ENCODE results near the gene SLC5A3.

Gene SLC5A3

DNA sequence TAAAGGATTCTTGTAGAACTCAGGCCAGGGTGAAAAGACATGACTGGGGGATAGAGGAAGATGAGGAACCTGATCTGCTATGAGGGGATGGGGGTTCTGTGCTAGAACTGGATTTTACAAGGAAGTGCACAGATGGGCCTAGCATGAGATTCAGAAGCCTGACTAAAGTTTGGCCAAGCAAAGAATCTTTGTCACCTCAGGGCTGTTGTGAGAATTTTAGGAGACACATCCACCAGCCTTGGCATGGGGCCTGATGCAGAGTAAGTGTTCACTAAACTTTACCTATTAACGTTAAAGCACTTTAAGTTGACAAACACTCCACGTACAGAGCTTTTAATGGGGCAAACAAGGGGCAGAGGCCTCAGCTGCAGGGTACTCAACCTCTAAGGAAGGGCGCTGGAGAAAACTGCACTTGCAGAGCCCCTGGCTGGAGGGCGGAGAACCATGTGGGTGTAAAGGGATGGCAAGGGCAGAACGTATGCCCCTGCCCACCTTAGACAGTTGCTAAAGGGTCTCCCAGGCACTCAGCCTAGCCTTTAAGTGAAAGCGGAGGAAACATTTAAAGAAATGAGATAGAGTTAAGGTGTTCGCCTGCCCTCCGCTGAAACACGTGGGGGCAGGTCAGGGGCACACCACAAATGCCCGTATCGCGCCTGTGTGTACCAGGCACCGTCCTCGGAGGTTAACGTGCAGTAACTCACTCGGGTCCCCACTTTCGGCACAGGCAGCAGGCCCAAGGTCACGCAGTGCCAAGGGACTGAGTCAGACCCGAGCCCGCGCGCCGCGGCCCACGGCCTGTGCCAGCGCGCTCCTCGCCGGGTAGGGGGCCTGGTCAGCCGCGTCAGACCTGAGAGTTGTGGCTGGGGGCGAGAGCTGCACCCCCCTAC lies 990 bp upstream of the SLC5A3 start:
- no peak for DNase-seq

- DNase-seq, result no peak
Measured at GRCh38 chr21:34073749-34074282, 438 bp downstream of the SLC5A3 start.

- DNase-seq, result no peak
Measured at GRCh38 chr21:34074283-34075090, 1.1 kb downstream of the SLC5A3 start.

DNA sequence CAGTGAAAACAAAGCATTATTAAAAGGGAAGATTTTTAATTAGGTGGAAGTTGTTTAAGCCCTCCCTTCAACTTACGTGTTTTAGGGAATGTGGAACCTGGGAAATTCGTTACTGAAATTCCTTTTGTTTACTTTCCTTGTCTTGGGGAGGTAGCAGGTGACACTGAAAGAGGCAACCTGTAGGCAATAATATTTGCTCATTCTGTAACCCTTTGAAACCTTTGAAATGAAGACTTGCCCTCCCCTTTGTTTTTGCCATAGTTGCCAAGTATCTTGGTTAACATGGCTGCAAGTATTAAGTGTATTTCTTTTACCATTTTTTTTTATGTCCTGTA lies 1.7 kb downstream of the SLC5A3 start:
- no peak for DNase-seq

DNA sequence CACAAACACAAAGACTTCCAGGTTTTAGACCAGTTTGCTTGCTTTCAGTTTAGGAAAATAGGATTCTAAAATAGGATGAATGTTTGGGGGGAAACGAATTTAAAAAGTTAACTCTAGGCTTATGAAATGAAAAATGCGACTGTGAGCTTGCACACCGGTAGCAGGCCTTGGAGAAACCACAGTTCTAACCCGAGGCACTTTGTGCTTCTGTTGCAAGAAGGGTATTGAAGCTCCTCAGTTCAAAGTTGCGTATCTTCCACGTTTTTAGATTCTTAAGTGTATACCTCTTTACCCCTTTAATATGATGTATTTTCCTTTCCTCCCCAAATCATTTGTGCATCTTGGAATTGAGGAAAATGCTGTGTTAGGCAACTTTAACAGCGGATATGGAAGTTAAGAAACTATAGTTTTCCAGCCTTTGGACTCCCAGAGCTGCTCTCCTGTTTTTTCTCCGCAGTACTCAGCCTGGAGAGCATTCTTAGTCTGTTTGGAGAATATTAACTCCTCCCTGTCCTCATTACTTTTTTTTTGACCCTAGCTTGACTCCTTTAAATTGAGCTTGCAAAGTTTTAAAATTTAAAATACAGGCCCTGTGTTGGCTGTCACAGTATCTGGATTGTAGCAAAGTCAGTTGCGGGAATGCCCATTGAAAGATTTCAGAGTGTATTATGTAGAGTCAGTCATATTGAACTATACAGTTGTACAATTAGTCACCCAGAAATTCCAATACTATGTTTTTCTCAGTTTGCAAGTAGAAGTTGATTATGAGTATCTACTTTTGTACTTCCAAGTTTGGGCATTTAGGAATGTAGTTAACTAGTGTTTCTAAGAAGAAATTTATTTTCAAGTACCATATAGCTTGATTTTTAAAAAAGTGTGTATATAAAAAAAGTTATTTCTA lies 2.6 kb downstream of the SLC5A3 start:
- no peak for DNase-seq

DNA sequence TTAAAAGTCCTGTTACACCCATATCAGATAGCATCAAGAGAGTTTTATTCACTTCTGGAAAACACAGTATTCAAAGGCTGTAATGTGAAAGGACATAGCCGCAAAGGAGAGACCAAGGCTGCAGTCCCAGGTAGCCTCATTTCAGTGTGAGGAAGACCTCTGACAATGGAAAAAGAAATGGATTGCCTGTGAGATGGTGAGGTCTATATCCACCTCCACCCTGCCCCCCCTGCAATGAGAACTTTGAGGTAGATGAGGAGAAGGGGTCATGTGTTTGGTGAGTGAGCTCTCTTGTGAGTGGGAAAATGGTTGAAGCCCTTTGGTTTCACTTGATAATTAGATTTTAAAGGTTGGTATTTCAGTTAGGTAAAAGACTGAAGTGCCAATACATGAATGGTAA lies 3.5 kb downstream of the SLC5A3 start:
- DNase-seq, result no peak

DNA sequence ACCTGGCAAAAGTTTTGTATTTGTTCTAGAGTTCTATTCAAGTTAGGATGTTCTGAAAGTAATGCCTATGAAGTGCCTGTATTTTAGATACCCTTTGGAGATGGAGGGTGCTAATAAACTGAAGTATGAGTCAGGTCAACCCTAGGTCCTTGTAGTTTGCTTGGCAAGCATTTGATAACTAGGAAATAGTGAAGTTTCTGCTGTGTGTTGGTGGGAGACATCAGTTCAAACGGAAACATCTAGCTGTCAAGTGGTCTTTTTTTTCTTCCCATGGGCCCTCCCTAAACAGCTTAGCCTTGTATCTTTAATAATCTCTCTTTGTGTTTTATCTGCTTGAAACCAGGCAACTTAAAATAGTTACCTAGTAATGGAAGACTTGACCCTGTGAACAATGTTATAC lies 4.5 kb downstream of the SLC5A3 start:
- no peak for DNase-seq

GRCh38 chr21:34078915-34079314 lies 5.5 kb downstream of the SLC5A3 start:
- DNase-seq, result no peak

DNA sequence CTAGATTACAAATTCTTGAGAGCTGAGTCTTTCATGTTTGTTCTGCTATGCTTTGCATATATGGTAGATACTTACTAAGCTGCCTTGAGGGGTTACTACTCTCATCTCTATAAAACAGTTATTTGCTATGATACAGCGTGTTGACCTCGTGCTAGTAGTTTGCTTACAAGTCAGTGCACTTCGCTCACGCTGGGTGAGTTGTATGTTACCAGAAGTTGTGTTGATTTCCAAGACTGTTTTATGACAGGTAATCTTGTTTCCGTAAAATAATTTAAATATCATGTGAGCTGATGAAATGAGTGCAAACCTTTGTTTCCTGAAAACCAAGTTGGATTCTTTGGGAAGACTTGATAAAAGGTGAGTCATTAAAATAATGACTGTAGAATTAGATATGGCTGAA lies 7.3 kb downstream of the SLC5A3 start:
- no peak for DNase-seq

- no peak for DNase-seq
Measured at GRCh38 chr21:34082769-34083168, 9.4 kb downstream of the SLC5A3 start.

- DNase-seq, result no peak
Measured at GRCh38 chr21:34083357-34083756, 10.0 kb downstream of the SLC5A3 start.

- no peak for DNase-seq
Measured at GRCh38 chr21:34085129-34085528, 11.8 kb downstream of the SLC5A3 start.

GRCh38 chr21:34086887-34087306 lies 13.5 kb downstream of the SLC5A3 start:
- DNase-seq, result no peak

GRCh38 chr21:34088752-34089151 lies 15.4 kb downstream of the SLC5A3 start:
- DNase-seq, result no peak

GRCh38 chr21:34091032-34091431 lies 17.7 kb downstream of the SLC5A3 start:
- no peak for DNase-seq

DNA sequence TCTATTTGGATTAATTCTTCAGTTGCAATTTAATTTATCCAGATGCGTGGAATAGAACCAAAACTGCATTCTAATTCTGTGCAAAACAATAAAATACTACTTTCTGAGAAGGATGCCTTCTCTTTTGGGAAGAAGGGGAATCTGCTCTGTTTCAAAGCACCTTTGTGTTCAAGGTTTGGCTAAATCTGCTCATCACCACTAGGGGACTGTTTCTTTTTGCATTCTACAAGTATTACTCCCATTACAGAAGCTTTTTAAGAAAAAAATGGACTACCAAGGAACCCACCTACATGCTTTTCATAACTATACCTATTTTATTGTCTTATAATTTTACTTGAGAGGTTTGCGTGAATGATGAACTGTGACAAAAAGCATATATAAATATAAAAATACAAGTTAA lies 18.2 kb downstream of the SLC5A3 start:
- DNase-seq, result no peak

GRCh38 chr21:34092262-34092921 lies 19.0 kb downstream of the SLC5A3 start:
- DNase-seq, result no peak

DNA sequence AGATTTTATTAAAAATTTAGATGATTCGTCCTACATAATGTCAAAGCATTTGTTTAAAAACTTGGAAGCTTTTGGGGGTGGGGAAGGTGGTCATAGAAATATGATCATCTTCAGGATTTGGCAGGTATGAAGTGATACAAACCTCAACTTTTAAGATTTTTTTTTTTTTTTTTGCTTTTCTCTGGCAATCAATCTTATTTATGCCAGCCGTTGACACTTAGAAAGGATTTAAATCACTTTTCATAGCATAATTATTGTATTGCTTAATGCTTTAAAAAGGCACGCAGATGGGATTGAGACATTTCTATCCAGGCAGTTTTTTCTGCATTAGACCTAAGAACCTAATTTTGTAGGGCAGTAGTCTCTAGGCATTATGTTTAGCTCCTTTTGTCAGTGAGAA lies 19.7 kb downstream of the SLC5A3 start:
- no peak for DNase-seq

GRCh38 chr21:34094949-34095348 lies 21.6 kb downstream of the SLC5A3 start:
- no peak for DNase-seq

GRCh38 chr21:34097442-34097841 lies 24.1 kb downstream of the SLC5A3 start:
- DNase-seq, result no peak

DNA sequence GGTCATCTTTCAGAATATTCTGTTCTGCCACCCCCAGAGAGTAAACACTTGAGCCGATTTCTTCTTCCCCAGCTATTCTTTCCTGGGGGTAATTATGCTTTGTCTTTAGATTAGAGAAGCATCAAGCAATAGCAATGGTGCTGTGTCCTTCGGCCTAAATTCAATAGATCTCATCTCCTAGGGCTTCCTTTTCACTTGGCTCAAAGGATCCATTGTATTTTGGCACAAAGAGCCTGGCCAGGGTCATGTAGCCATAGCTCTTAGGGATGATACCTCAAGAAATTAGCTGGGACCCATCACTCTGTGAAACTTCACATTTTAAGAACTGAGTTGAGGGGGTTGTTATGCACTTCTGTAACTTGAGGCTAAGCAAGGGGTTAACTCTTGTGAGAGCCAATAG lies 27.0 kb downstream of the SLC5A3 start:
- no peak for DNase-seq

- no peak for DNase-seq
Measured at GRCh38 chr21:34100790-34101189, 27.4 kb downstream of the SLC5A3 start.

Measured in NCI-H2107 (cell line).